Measurements from ENCODE around the gene TMBIM1.

GRCh38 chr2:218306184-218306920 is 14.0 kb upstream of the TMBIM1 start:
- TF ChIP-seq CTCF (IDR thresholded peaks at IDR 0.05) (no peak), POLR2A (IDR thresholded peaks at IDR 0.05) (no peak), POLR2AphosphoS5 (IDR thresholded peaks at IDR 0.05) (no peak)

Measured in breast epithelium (tissue), 3 donors.